Bronchial epithelial cell (primary cell): ENCODE data around the gene CCDC61. TPM values are rescaled to one million over a fixed set of nuclear protein-coding genes. Genes with fewer than 3 reads are reported as not detected.

Experiments
- DNase-seq: peaks from one replicate; pipeline ENCODE4 v3.0.0-alpha.2; 2010; ENCODE audit warnings: low read depth
- FAIRE-seq: peaks from 2 replicates; lab custom pipeline; 2011; peaks lifted over from hg19 to GRCh38; lab: Jason Lieb, UNC
- H3K27me3 ChIP-seq: 2 replicates; pipeline ENCODE4 v1.5.1; 2011; ENCODE audit warnings: low read length; ENCODE audit not compliant: control insufficient read depth, insufficient read depth
- H3K36me3 ChIP-seq: 2 replicates; pipeline ENCODE4 v1.5.1; 2011; ENCODE audit warnings: low read length; ENCODE audit not compliant: control insufficient read depth, insufficient read depth
- H3K4me3 ChIP-seq: 2 replicates; pipeline ENCODE4 v1.5.1; 2011; ENCODE audit warnings: mild to moderate bottlenecking, low read depth, low read length, control low read depth
- total RNA-seq: library from RNA; depleted of rRNA; stranded (reverse); fragments of >200 nt; gene quantifications from 2 replicates; pipeline ENCODE4 v1.2.1, GENCODE V29; 2014
- TF ChIP-seq, protein P1 (sequence below): IDR thresholded peaks from 2 replicates; pipeline ENCODE4 v1.5.1; 2011; ENCODE audit warnings: mild to moderate bottlenecking, moderate library complexity, low read length, control low read depth, inconsistent platforms; ENCODE audit not compliant: insufficient read depth, severe bottlenecking

The CCDC61 gene
- total RNA-seq, 1 donor from 2014 or later = 10.3 TPM

DNA sequence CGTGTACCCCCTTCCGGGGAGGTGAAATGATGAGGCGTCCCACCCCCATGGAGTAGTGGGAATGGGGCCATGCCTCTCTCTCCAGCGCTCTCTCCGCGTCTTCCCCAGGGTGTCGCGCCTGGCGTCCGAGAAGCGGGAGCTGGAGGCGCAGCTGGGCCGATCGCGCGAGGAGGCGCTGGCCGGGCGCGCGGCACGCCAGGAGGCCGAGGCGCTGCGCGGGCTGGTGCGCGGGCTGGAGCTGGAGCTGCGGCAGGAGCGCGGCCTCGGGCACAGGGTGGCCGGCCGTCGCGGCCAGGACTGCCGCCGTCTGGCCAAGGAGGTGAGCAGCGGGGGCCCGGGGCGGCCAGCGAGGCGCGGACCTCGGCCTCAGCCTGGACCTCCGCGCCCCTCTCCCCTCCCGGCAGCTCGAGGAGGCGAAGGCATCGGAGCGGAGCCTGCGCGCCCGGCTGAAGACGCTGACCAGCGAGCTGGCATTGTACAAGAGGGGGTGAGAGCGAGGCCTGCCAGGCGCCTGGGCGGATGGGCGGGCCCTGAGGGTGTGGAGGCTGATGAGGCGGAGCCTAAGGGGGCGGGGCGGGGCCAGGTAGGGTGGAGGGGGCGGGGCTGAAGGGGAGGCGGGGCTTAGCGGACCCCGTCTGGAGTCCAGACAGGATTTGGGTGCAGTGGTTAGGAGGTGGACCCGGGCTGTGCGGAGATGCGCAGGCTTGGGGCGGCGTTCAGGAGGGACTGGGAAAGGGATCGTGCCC, 19.8 kb downstream of the CCDC61 start:
- TF ChIP-seq, protein P1, sequence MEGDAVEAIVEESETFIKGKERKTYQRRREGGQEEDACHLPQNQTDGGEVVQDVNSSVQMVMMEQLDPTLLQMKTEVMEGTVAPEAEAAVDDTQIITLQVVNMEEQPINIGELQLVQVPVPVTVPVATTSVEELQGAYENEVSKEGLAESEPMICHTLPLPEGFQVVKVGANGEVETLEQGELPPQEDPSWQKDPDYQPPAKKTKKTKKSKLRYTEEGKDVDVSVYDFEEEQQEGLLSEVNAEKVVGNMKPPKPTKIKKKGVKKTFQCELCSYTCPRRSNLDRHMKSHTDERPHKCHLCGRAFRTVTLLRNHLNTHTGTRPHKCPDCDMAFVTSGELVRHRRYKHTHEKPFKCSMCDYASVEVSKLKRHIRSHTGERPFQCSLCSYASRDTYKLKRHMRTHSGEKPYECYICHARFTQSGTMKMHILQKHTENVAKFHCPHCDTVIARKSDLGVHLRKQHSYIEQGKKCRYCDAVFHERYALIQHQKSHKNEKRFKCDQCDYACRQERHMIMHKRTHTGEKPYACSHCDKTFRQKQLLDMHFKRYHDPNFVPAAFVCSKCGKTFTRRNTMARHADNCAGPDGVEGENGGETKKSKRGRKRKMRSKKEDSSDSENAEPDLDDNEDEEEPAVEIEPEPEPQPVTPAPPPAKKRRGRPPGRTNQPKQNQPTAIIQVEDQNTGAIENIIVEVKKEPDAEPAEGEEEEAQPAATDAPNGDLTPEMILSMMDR = no peak
- Histone ChIP-seq H3K4me3 (peak overlapping the region; percentile 37), H3K27me3 (peaks cover 3% of the 10 kb centered on the region), H3K36me3 (peaks cover 2% of the 10 kb centered on the region)
- FAIRE-seq (no peak), DNase-seq (peak; percentile 58)

DNA sequence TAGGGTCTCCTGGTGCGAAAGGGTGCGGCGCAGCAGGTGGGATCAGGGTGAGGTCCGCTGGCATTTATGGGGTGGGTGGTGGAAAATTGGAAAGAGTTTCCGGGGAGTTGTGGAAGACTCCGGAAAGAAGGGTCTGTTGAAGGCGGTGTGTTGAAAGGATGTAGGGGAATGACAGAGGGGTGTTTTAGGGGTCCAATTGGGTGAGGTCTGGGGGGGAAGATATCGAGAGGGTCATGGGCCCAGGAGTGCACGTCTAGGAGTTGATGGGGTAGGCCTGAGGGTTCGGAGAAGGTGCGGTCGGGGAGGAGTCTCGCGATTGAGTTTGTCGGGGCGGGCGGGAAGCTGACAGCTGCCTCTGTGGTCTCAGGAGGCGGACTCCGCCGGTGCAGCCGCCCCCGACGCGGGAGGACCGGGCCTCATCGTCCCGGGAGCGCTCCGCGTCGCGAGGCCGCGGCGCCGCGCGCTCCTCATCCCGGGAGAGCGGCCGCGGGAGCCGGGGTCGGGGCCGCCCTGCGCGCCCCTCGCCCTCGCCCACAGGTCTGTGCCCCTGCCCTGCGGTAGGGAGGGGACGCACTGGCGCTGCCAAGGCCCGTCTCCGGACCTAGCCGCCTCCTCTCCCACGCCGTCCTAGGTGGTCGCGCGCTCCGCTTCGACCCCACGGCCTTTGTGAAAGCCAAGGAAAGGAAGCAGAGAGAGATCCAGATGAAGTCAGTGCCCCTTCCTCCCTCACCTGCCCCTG, 20.6 kb downstream of the CCDC61 start:
- Histone ChIP-seq H3K36me3 (peaks cover 2% of the 10 kb centered on the region), H3K27me3 (peaks cover 3% of the 10 kb centered on the region), H3K4me3 (peak overlapping the region; percentile 48)
- FAIRE-seq = no peak
- DNase-seq = no peak
- TF ChIP-seq, protein P1 = no peak

DNA sequence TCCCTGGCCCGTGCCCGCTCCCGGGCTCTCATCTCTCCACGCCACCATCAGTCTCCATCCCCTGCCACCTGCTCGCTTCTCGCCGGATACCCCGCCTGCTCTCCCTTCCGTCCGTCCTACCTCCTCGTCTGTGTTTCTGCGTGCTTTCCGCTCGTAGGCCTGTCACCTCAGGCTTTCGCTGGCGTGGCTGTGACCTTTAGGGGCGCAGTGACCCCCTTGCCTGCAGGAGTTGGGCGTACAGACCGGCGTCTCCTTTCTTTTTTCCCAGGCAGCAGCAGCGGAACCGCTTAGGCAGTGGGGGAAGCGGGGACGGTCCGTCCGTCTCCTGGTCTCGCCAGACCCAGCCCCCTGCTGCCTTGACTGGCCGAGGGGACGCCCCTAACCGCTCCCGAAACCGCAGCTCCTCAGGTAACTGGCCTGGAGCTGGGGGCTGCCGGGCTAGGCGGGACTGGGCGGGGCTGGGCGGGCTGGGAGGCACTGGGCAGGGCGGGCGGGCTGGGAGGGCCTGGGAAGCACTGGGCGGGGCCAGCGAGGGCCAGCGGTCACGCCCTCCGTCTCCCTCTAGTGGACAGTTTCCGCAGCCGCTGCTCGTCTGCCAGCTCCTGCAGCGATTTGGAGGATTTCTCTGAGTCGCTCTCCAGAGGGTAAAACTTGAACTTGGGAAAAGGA, 21.3 kb downstream of the CCDC61 start:
- peak; percentile 55 for DNase-seq

DNA sequence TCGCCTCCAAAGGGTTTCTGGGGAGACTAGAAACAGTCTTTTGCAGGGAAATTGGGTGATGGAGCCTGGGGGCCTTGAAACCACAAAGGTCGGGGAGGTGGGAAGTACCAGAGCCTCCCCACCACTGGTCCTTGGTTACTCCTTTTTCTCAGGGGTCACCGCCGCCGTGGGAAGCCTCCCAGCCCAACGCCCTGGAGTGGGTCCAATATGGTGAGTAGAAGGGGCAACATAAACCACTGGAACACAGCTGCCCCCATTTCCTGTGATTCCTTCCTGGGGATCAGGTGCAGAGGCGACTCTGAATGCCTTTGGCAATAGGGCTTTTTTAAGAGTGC, 21.8 kb downstream of the CCDC61 start:
- Histone ChIP-seq H3K27me3 (peaks cover 3% of the 10 kb centered on the region), H3K4me3 (no peak overlapping the region), H3K36me3 (peaks cover 2% of the 10 kb centered on the region)
- DNase-seq (no peak), FAIRE-seq (no peak)
- TF ChIP-seq, protein P1 = no peak

More for the DNA sequence above, 21.3 kb downstream of the CCDC61 start:
- Histone ChIP-seq H3K36me3 (peaks cover 2% of the 10 kb centered on the region), H3K4me3 (peak overlapping the region; percentile 48), H3K27me3 (peaks cover 3% of the 10 kb centered on the region)
- FAIRE-seq = no peak
- TF ChIP-seq, protein P1 = peak; percentile 85

DNA sequence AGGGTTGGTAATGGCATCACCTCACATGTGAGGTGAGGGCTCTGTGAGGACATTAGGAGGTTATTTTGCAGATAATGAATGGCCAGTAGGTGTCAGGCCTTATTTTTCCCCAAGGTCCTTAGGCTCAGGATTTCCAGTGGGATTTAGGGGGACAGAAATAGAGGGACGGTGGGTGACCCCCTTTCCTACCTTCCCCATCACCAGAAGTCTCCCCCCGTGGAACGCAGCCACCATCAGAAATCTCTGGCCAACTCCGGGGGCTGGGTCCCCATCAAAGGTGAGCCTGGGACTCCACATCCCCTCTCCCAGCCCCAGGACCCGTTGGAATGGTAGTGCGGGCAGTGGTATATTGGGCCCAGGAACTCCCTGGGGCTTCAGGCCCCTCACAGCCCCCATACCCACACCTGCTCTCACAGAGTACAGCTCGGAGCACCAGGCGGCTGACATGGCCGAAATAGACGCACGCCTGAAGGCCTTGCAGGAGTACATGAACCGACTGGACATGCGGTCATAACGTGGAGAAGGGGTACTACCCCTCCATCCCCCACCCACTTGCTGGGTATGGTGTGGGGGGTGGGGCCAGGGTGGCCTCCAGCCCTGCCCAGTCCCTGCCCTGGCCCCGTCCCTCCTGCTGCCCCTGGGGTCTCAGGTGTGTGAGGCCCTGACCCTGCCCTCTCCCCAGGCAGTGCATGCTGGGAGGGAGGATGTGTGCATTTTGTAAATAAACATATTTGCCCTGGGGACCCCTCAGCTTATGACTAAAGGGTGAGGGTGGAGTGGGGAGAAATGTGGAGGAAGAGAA, 22.8 kb downstream of the CCDC61 start:
- TF ChIP-seq, protein P1 = no peak
- no peak overlapping the region for H3K4me3 ChIP-seq
- H3K36me3 ChIP-seq = peaks cover 2% of the 10 kb centered on the region
- no peak for FAIRE-seq
- peaks cover 10% of the 10 kb centered on the region for H3K27me3 ChIP-seq
- no peak for DNase-seq
